GM04503 (cell line): Measurements from ENCODE around the gene ANXA6.

Source experiments
- DNase-seq: peaks from one replicate; pipeline ENCODE4 v3.0.0-alpha.2; 2012; ENCODE audit warnings: low read depth

Gene ANXA6

GRCh38 chr5:151098768-151099121 lies 58.8 kb downstream of the ANXA6 start:
- no peak for DNase-seq

DNA sequence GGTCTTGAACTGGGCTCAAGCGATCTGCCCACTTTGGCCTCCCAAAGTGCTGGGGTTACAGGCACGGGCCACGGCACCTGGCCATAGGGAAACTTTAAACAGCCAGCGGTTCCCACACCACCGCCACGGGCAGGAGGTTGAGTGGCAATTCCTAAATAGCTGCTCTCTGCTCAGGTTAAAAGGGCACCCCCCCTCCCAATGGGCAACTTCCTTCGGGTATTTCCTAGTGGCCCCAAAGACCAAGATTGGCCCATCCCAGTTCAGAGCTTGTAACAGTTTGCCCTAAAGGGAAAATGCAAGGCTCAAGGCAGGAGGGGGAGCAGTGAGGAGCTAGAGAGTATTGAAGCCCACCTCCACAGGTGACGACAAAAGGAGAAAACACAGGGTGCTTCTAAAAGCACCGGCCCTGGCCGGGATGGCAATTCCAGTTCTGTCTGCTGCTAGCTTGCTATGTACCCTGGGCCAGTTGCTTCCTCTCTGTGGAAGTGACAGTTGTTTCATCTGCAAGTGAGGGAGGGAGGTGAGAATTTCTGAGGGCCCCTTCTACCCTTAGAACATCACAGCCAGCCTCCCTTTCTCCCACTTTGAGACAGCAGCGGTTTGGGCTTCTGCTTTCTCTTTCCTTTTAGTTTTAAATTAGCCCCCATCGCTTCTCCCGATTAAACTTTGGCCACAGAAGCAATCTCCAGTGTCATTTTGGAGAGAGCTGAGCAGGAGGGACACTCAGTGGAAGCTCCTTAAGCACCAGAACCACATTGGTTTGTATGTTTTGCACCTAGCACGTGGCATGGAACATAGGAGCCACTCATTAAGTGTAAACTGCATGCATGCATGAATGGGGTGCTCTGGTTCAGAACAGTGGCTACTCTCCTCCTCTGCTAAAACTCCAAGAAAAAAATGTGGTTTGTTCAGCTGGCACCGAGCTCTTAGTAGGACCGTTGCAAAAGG lies 59.5 kb downstream of the ANXA6 start:
- no peak for DNase-seq

- no peak for DNase-seq
Measured at GRCh38 chr5:151097061-151097460, 60.5 kb downstream of the ANXA6 start.

GRCh38 chr5:151096001-151096373 lies 61.6 kb downstream of the ANXA6 start:
- no peak for DNase-seq

DNA sequence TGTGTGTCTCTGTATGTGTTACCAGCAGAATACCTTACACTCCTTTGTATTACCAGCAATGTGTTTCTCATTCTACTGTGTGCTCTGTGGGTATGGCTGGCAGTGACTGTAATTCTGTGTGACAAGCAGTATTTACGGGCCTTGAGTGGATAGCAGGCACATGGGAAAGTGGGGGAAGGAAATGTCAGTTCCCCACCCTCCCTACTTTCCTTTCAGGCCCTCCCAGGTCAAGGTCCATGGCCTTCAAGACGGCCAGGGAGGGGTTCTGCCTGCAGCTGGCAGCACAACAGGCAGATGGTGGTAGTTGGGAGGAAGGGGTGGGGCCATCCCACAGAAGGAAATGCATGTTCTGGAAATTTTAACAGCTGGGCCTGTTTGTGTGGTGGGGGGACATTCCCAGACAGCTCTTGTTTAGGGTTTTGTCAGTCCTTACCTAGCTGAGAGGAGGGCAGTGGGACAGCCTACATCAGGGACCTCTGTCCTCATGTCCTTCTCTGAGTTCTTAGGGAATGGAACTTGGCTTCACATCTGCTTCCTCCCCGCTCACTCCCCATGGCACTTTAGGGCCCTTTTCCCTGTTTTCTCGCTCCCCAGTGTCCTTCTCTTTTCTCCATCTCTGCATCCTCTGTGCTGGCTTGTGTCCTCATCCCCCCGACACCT lies 62.1 kb downstream of the ANXA6 start:
- DNase-seq, result no peak

- no peak for DNase-seq
Measured at GRCh38 chr5:151094852-151095245, 62.7 kb downstream of the ANXA6 start.

GRCh38 chr5:151094030-151094851 lies 63.3 kb downstream of the ANXA6 start:
- DNase-seq, result no peak

- DNase-seq, result peak; percentile 97
Measured at GRCh38 chr5:151093476-151093889, 64.1 kb downstream of the ANXA6 start.

- DNase-seq, result no peak
Measured at GRCh38 chr5:151092762-151093161, 64.8 kb downstream of the ANXA6 start.

GRCh38 chr5:151089726-151090125 lies 67.9 kb downstream of the ANXA6 start:
- DNase-seq, result no peak

DNA sequence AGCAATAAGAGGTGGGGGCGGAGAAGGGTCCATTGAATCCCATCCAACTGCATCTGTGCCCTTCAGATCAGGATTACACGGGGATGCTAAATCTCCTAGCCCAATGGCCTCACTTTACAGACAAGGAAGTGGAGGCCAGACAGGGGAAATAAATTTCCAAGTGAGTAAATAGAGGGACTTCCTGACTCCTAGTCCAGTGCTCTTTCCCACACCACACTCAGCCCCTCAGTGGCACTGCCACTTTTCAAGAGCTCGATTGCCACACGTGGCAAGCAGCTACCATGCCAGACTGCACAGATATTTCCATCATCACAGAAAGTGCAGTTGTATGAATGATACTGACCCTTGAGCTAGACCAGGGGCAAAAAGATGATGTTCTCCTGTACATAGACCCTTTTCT lies 68.6 kb downstream of the ANXA6 start:
- DNase-seq, result no peak

DNA sequence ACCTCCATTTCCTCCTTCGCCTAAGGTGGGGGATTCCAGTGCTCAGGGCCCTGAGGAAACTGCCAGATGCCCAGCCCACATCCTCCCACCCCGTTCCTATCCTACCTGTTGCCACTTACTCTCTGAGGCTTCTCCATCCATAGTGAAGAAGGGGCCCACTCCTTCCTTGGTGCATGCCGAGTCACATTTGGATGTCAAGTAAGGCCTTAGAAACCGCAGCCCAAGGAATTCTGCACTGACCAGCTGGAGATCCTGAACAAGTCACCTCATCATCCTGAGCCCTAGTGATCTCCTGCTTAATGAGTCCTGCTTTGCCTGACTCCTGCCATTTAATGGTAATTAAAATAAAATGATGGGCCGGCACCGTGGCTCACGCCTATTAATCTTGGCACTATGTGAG lies 70.1 kb downstream of the ANXA6 start:
- no peak for DNase-seq

DNA sequence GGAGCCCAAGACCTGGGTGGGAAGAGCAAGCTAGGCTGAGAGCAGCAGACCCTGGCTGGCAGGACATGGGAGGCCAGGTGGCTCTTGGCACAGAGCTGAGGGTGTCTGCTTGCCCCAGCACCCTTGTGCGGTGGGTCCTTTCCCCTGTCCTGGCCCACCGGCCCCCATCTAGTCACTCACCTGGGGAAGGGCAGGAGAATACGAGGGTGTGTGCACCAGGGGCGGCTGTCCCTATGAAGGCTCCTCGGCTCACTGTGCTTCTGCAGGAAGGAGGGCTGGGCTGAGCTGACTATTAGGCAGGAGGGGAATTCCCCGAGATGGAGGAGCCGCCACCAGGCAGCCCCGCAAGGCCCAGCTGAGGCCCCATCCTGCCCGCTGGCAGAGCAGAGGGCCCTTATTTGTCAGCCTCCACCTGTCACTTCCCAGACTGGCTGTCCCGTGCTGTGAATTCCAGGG lies 70.6 kb downstream of the ANXA6 start:
- no peak for DNase-seq

GRCh38 chr5:151086192-151086869 lies 71.2 kb downstream of the ANXA6 start:
- DNase-seq, result no peak

- no peak for DNase-seq
Measured at GRCh38 chr5:151085517-151086041, 72.0 kb downstream of the ANXA6 start.

- DNase-seq, result no peak
Measured at GRCh38 chr5:151084363-151084762, 73.2 kb downstream of the ANXA6 start.

GRCh38 chr5:151083081-151083676 lies 74.4 kb downstream of the ANXA6 start:
- DNase-seq, result no peak

DNA sequence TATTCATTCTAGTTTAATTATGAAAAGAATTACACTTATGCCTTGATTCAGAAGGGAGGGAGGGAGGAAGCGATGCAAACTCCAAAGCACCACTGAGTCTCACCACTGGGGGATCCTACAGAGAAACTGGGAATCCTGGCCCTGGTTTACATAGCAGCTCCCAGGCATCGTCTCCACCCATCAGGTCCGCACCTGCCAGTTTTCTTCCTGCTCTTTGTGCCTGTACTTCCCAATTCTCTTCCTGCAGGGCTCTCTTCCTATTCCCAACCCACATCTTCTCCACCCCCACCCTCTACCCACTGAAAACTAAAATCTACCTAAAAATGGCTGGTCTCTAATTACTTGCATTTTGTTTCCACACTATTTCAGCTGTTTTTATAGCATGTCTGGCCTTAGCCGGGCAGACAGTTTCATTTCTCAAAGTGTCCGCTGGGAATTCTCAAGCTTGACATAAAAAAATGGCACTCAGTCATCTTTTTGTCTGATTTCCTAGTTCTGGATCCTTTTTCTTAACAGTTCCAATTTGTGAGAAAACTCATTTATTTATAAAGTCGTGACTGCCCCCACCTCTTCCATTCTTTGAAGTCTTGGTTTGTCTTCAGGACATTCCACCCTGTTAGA lies 75.2 kb downstream of the ANXA6 start:
- DNase-seq, result no peak

- no peak for DNase-seq
Measured at GRCh38 chr5:151081431-151082281, 75.9 kb downstream of the ANXA6 start.
